ENCODE results near the gene CNN2.

GRCh38 chr19:1000095-1000494, 26.3 kb upstream of the CNN2 start, which contains the start of gene GRIN3B:
- peak; percentile 68 for TF ChIP-seq CTCF (IDR thresholded peaks at IDR 0.05; ENCODE audit: poor library complexity)
- no peak for TF ChIP-seq EZH2phosphoT487 (IDR thresholded peaks at IDR 0.05; ENCODE audit: low read depth, severe bottlenecking, unreplicated experiment)
- peak; percentile 23 for TF ChIP-seq EZH2 (IDR thresholded peaks at IDR 0.05; ENCODE audit: borderline replicate concordance)
